H1 (cell line): ENCODE data around the gene OVCH1. TPM values are rescaled to one million over a fixed set of nuclear protein-coding genes. Genes with fewer than 3 reads are reported as not detected.

ENCODE experiments used
- CTCF ChIA-PET: fragments of 300-600 bp; sonication (Branson Sonifier 250); formaldehyde crosslinking; loops from one replicate; lab custom pipeline; 2021; ENCODE audit not compliant: partially characterized antibody; lab: Charles Lee
- POLR2A ChIA-PET: fragments of 300-600 bp; sonication (Branson Sonifier 250); formaldehyde crosslinking; loops from one replicate; lab custom pipeline; 2021; ENCODE audit warnings: inconsistent platforms; ENCODE audit not compliant: partially characterized antibody; lab: Charles Lee
- DNase-seq, 2 experiments: peaks; one replicate each; pipeline versions ENCODE4 v3.0.0 to v3.0.0-alpha.2; 2010 to 2022; ENCODE audit warnings: low spot score in 2 of 2, low read depth in 1 of 2, mixed read lengths in 1 of 2
- FAIRE-seq: peaks from 2 replicates; lab custom pipeline; 2011; peaks lifted over from hg19 to GRCh38; lab: Jason Lieb, UNC
- H2AFZ ChIP-seq: 2 replicates; pipeline ENCODE4 v1.8.1; 2012; ENCODE audit warnings: low read length, inconsistent platforms
- H2AK5ac ChIP-seq: 2 replicates; pipeline ENCODE4 v1.6.1; 2013; ENCODE audit warnings: low read depth, low read length
- H2BK120ac ChIP-seq: replicated peaks from 2 replicates; pipeline ENCODE3; 2013; ENCODE audit warnings: low read depth, low read length, inconsistent platforms
- H2BK12ac ChIP-seq: 2 replicates; pipeline ENCODE4 v1.6.1; 2013; ENCODE audit warnings: low read depth, low read length
- H2BK15ac ChIP-seq: 2 replicates; pipeline ENCODE4 v1.6.1; 2013; ENCODE audit warnings: low read length
- H2BK20ac ChIP-seq: 2 replicates; pipeline ENCODE4 v1.6.1; 2013; ENCODE audit warnings: low read length
- H2BK5ac ChIP-seq: 2 replicates; pipeline ENCODE4 v1.6.1; 2013; ENCODE audit warnings: low read depth, low read length
- H3K14ac ChIP-seq: 2 replicates; pipeline ENCODE4 v1.6.1; 2013; ENCODE audit warnings: inconsistent platforms; ENCODE audit not compliant: insufficient read length
- H3K18ac ChIP-seq: 2 replicates; pipeline ENCODE4 v1.6.1; 2013; ENCODE audit warnings: low read length; ENCODE audit errors: extremely low read depth
- H3K23ac ChIP-seq: 2 replicates; pipeline ENCODE4 v1.6.1; 2013; ENCODE audit warnings: inconsistent platforms; ENCODE audit not compliant: insufficient read length
- H3K23me2 ChIP-seq: 2 replicates; pipeline ENCODE4 v1.6.1; 2013; ENCODE audit warnings: low read depth, low read length
- H3K27ac ChIP-seq: 2 replicates; pipeline ENCODE4 v1.6.1; 2011; ENCODE audit warnings: low read depth, low read length, inconsistent platforms
- H3K27me3 ChIP-seq, 4 experiments: replicated peaks in 1 of 4; 1 replicate in 1 of 4; 2 replicates in 3 of 4; pipeline versions ENCODE4 v1.6.1 to v1.8.1; 2011 to 2013; ENCODE audit warnings: low read length in 3 of 4, mild to moderate bottlenecking in 3 of 4, inconsistent platforms in 2 of 4, mixed read lengths in 2 of 4, moderate library complexity in 1 of 4; ENCODE audit not compliant: control insufficient read depth in 3 of 4, insufficient read depth in 3 of 4; ENCODE audit errors: extremely low read depth in 1 of 4
- H3K36me3 ChIP-seq, 4 experiments: 2 replicates each; pipeline versions ENCODE4 v1.6.1 to v1.8.1; 2011 to 2013; ENCODE audit warnings: mild to moderate bottlenecking in 4 of 4, low read length in 3 of 4, moderate library complexity in 2 of 4, control low read depth in 1 of 4, inconsistent platforms in 1 of 4; ENCODE audit not compliant: insufficient read depth in 4 of 4, control insufficient read depth in 2 of 4
- H3K4ac ChIP-seq: replicated peaks from 2 replicates; pipeline ENCODE3; 2013; ENCODE audit warnings: low read length, low read depth, mixed read lengths, inconsistent platforms; ENCODE audit not compliant: insufficient read length
- H3K4me1 ChIP-seq, 4 experiments: replicated peaks in 1 of 4; 1 replicate in 1 of 4; 2 replicates in 3 of 4; pipeline versions ENCODE4 v1.6.1 to v1.8.1; 2011 to 2013; ENCODE audit warnings: low read length in 3 of 4, inconsistent platforms in 2 of 4, mixed read lengths in 1 of 4; ENCODE audit not compliant: insufficient read depth in 4 of 4, control insufficient read depth in 3 of 4
- H3K4me2 ChIP-seq, 2 experiments: 2 replicates each; pipeline versions ENCODE4 v1.6.1 to v1.8.1; 2011 to 2013; ENCODE audit warnings: low read depth in 2 of 2, low read length in 2 of 2, control low read depth in 1 of 2, inconsistent platforms in 1 of 2, mild to moderate bottlenecking in 1 of 2; ENCODE audit not compliant: insufficient read depth in 1 of 2
- H3K4me3 ChIP-seq, 4 experiments: fragments of 200-600, 300-600 bp in 1 of 4; sonication (generic), shearing (Covaris generic), sonication (Bioruptor Twin) in 1 of 4; 2 replicates each; pipeline versions ENCODE4 v1.5.1 to v1.8.1; 2011 to 2016; ENCODE audit warnings: low read length in 4 of 4, low read depth in 3 of 4, control low read depth in 2 of 4, inconsistent platforms in 2 of 4, mild to moderate bottlenecking in 2 of 4, mixed read lengths in 1 of 4, moderate library complexity in 1 of 4; ENCODE audit not compliant: insufficient read depth in 2 of 4; ENCODE audit errors: extremely low read depth in 1 of 4
- H3K56ac ChIP-seq: replicated peaks from 2 replicates; pipeline ENCODE3; 2013; ENCODE audit warnings: low read depth, mild to moderate bottlenecking, mixed read lengths, low read length, inconsistent platforms; ENCODE audit not compliant: insufficient read length
- H3K79me1 ChIP-seq: 2 replicates; pipeline ENCODE4 v1.6.1; 2013; ENCODE audit warnings: low read depth, low read length, control low read depth
- H3K79me2 ChIP-seq, 2 experiments: 2 replicates each; pipeline versions ENCODE4 v1.6.1 to v1.8.1; 2012 to 2013; ENCODE audit warnings: low read length in 2 of 2, mild to moderate bottlenecking in 2 of 2, inconsistent platforms in 1 of 2; ENCODE audit not compliant: insufficient read depth in 2 of 2, control insufficient read depth in 1 of 2
- H3K9ac ChIP-seq, 4 experiments: replicated peaks in 1 of 4; 1 replicate in 1 of 4; 2 replicates in 3 of 4; pipeline versions ENCODE4 v1.6.1 to v1.8.1; 2011 to 2013; ENCODE audit warnings: low read depth in 3 of 4, low read length in 3 of 4, control low read depth in 2 of 4, mild to moderate bottlenecking in 2 of 4, moderate library complexity in 2 of 4, inconsistent platforms in 1 of 4; ENCODE audit errors: extremely low read depth in 1 of 4
- H3K9me3 ChIP-seq, 2 experiments: 2 replicates each; pipeline versions ENCODE4 v1.6.1 to v1.8.1; 2012 to 2013; ENCODE audit warnings: mild to moderate bottlenecking in 2 of 2, moderate library complexity in 2 of 2, control low read depth in 1 of 2, inconsistent platforms in 1 of 2, low read depth in 1 of 2, low read length in 1 of 2, mixed read lengths in 1 of 2; ENCODE audit not compliant: insufficient read depth in 2 of 2
- H4K20me1 ChIP-seq, 2 experiments: replicated peaks in 1 of 2; 2 replicates each; pipeline versions ENCODE3 to v1.8.1; 2011 to 2013; ENCODE audit warnings: inconsistent platforms in 2 of 2, low read length in 2 of 2, mild to moderate bottlenecking in 1 of 2; ENCODE audit not compliant: insufficient read depth in 2 of 2, control insufficient read depth in 1 of 2
- H4K5ac ChIP-seq: 2 replicates; pipeline ENCODE4 v1.6.1; 2013; ENCODE audit warnings: low read length, low read depth, mixed read lengths, inconsistent platforms; ENCODE audit not compliant: insufficient read length
- H4K8ac ChIP-seq: 2 replicates; pipeline ENCODE4 v1.8.0; 2013; ENCODE audit warnings: mild to moderate bottlenecking, moderate library complexity, low read length, inconsistent platforms; ENCODE audit not compliant: insufficient read depth; ENCODE audit errors: extremely low read depth
- H4K91ac ChIP-seq: replicated peaks from 2 replicates; pipeline ENCODE3; 2013; ENCODE audit warnings: low read length, mixed read lengths, inconsistent platforms; ENCODE audit not compliant: insufficient read length
- BCL11A ChIP-seq, 2 experiments: IDR thresholded peaks; one replicate each; pipeline ENCODE4 v1.6.1; 2011; ENCODE audit warnings: low read depth in 2 of 2, low read length in 2 of 2, mild to moderate bottlenecking in 2 of 2
- BRCA1 ChIP-seq: IDR thresholded peaks from 2 replicates; pipeline ENCODE4 v1.6.1; 2012; ENCODE audit warnings: low read depth, low read length, improper control_type of control experiment
- EP300 ChIP-seq, 2 experiments: IDR thresholded peaks; 1 replicate in 1 of 2; 2 replicates in 1 of 2; pipeline ENCODE4 v1.6.1; 2011 to 2012; ENCODE audit warnings: low read depth in 2 of 2, low read length in 2 of 2, mild to moderate bottlenecking in 2 of 2, borderline replicate concordance in 1 of 2, inconsistent platforms in 1 of 2, moderate library complexity in 1 of 2
- GABPA ChIP-seq: IDR thresholded peaks from 2 replicates; pipeline ENCODE4 v1.6.1; 2011; ENCODE audit warnings: mild to moderate bottlenecking, low read length, moderate library complexity, borderline replicate concordance; ENCODE audit not compliant: insufficient read depth
- HDAC6 ChIP-seq: IDR thresholded peaks from one replicate; pipeline ENCODE4 v1.7.1; 2012; ENCODE audit warnings: low read depth, mild to moderate bottlenecking, inconsistent platforms, low read length, moderate library complexity
- NANOG ChIP-seq: IDR thresholded peaks from 2 replicates; pipeline ENCODE4 v1.6.1; 2011; ENCODE audit warnings: low read length, low read depth, mild to moderate bottlenecking, inconsistent platforms; ENCODE audit not compliant: insufficient read depth, poor library complexity, severe bottlenecking
- SP1 ChIP-seq: IDR thresholded peaks from 2 replicates; pipeline ENCODE4 v1.6.1; 2011; ENCODE audit warnings: low read depth, low read length
- SP2 ChIP-seq: IDR thresholded peaks from 2 replicates; pipeline ENCODE4 v1.6.1; 2012; ENCODE audit warnings: mild to moderate bottlenecking, low read length, inconsistent platforms
- TBP ChIP-seq: IDR thresholded peaks from 2 replicates; pipeline ENCODE4 v1.6.1; 2011; ENCODE audit warnings: low read depth, low read length, improper control_type of control experiment
- TCF12 ChIP-seq: IDR thresholded peaks from 2 replicates; pipeline ENCODE4 v1.6.1; 2011; ENCODE audit warnings: low read depth, mild to moderate bottlenecking, low read length
- ZNF274 ChIP-seq: IDR thresholded peaks from 2 replicates; pipeline ENCODE4 v1.7.0; 2012; ENCODE audit warnings: low read length, borderline replicate concordance; ENCODE audit errors: extremely low read depth
- WGBS, 2 experiments: shearing (Covaris generic) in 1 of 2; methylation state at CpG; one replicate each; pipeline versions ENCODE4 v1.1.6 to v1.1.7; 2013 to 2015; ENCODE audit warnings: low lambda C conversion rate in 2 of 2, mixed read lengths in 2 of 2, inconsistent platforms in 1 of 2, low coverage in 1 of 2, missing lambda C conversion rate in 1 of 2; ENCODE audit not compliant: insufficient replicate concordance in 2 of 2, insufficient coverage in 1 of 2, insufficient read length in 1 of 2; ENCODE audit errors: extremely low coverage in 1 of 2, missing lambda C conversion rate in 1 of 2; 5-methylcytosine and 5-hydroxymethylcytosine counted together
- polyA plus RNA-seq, 7 experiments: library from polyadenylated mRNA; depleted of rRNA in 3 of 7; stranded (reverse) in 5 of 7; unstranded in 2 of 7; fragments of >200 nt in 5 of 7; fragments of 200-250 nt in 2 of 7; gene quantifications; 1 replicate in 5 of 7; 2 replicates in 1 of 7; 4 replicates in 1 of 7; pipeline versions ENCODE4 v1.2.1 to v1.2.3, GENCODE V29; 2011 to 2013; ENCODE audit warnings: missing spikeins in 2 of 7, mixed read lengths in 2 of 7
- total RNA-seq: library from RNA; stranded (reverse); fragmentation: NEBNext Ultra II Directional; extraction: Animal tissue kit (Norgen Biotek cat#: 25700); gene quantifications from 2 replicates; pipeline ENCODE4 v1.2.1, GENCODE V29; 2021

OVCH1 gene
- total and polyA plus RNA-seq, 2 of the 8 experiments (the other 6 are each of a cell fraction or from before 2014, with no cell fraction given), result 0.07 TPM; not detected in 1

GRCh38 chr12:29398495-29398894, 99.0 kb downstream of the OVCH1 start:
- no peak overlapping the region for H4K8ac ChIP-seq
- TF ChIP-seq SP1, result no peak
- no peak for TF ChIP-seq BCL11A (IDR thresholded peaks at IDR 0.05; ENCODE audit: low read depth in 2 of 2, low read length in 2 of 2)
- no peak for TF ChIP-seq HDAC6
- no peak for TF ChIP-seq TBP
- TF ChIP-seq SP2, result no peak
- TF ChIP-seq GABPA, result no peak
- TF ChIP-seq EP300 (IDR thresholded peaks at IDR 0.05; ENCODE audit: borderline replicate concordance in 1 of 2, low read depth in 2 of 2, low read length in 2 of 2), result no peak
- TF ChIP-seq BRCA1, result no peak
- TF ChIP-seq TCF12, result no peak
- TF ChIP-seq ZNF274, result no peak
- no peak for TF ChIP-seq NANOG
- H3K23me2 ChIP-seq, result no peaks in the 10 kb centered on the region; the same call in 1 of the 2 replicates
- no peak overlapping the region for H4K5ac ChIP-seq
- no peak overlapping the region for H3K56ac ChIP-seq
- no peaks in the 10 kb centered on the region for H3K4me1 ChIP-seq
- H3K27me3 ChIP-seq, result peaks cover 0 to 1% (median 0%) of the 10 kb centered on the region in 4 experiments; a peak in 1 of 7 replicates
- H3K4me2 ChIP-seq, result no peak overlapping the region
- ChIA-PET POLR2A (no interaction called here), CTCF (interaction anchor here (1.1 kb wide), 1 partner anchor 28 kb away, joined by 3 read pairs; no protein-coding TSS in a partner anchor)
- no peak overlapping the region for H2BK20ac ChIP-seq
- no peaks in the 10 kb centered on the region for H3K79me2 ChIP-seq
- no peak overlapping the region for H2BK12ac ChIP-seq
- no peak overlapping the region for H2BK15ac ChIP-seq
- 91% methylated on average over 1 of the region's 1 CpG; no CpG with 5 or more reads in 1 of the 2 experiments for WGBS, 2 experiments
- H3K4ac ChIP-seq, result no peak overlapping the region
- no peaks in the 10 kb centered on the region for H4K20me1 ChIP-seq
- H3K79me1 ChIP-seq, result no peaks in the 10 kb centered on the region
- no peak overlapping the region for H3K23ac ChIP-seq
- no peak overlapping the region for H3K9ac ChIP-seq
- H2BK120ac ChIP-seq, result no peak overlapping the region
- no peak overlapping the region for H3K27ac ChIP-seq
- H3K14ac ChIP-seq, result no peak overlapping the region
- no peaks in the 10 kb centered on the region for H3K36me3 ChIP-seq
- H3K9me3 ChIP-seq, result no peaks in the 10 kb centered on the region
- H2AK5ac ChIP-seq, result no peak overlapping the region
- no peak overlapping the region for H2BK5ac ChIP-seq
- no peak overlapping the region for H2AFZ ChIP-seq
- no peak overlapping the region for H4K91ac ChIP-seq
- H3K18ac ChIP-seq, result no peak overlapping the region
- FAIRE-seq (no peak), DNase-seq (no peak)
- H3K4me3 ChIP-seq, result no peak overlapping the region
